Prostate gland (tissue), 2 donors: ENCODE results near the gene PPP1R14C. TPM values are rescaled to one million over a fixed set of nuclear protein-coding genes. Genes with fewer than 3 reads are reported as not detected.

Experiments
- DNase-seq: peaks from one replicate; pipeline ENCODE4 v3.0.0-alpha.2; 2019; ENCODE audit warnings: low spot score
- H3K27ac ChIP-seq, 2 donors: fragments of 200-600 bp; sonication (generic); 2 replicates each; pipeline ENCODE4 v1.5.1; 2017 to 2019
- H3K27me3 ChIP-seq: fragments of 200-600 bp; sonication (generic); replicated peaks from 2 replicates; pipeline ENCODE4 v1.5.1; 2019; ENCODE audit not compliant: insufficient read depth
- H3K36me3 ChIP-seq, 2 donors: fragments of 200-600 bp; sonication (generic); 1 replicate in 1 of 2; 2 replicates in 1 of 2; pipeline versions ENCODE4 v1.5.1 to v1.8.1; 2017 to 2019
- H3K4me1 ChIP-seq: fragments of 200-600 bp; sonication (generic); replicated peaks from 2 replicates; pipeline ENCODE4 v1.5.1; 2019
- H3K4me3 ChIP-seq, 2 donors: fragments of 200-600 bp; sonication (generic); 2 replicates each; pipeline ENCODE4 v1.5.1; 2017 to 2019
- H3K9me3 ChIP-seq: fragments of 200-600 bp; sonication (generic); 2 replicates; pipeline ENCODE4 v1.5.1; 2017
- POLR2A ChIP-seq: fragments of 450-650 bp; IDR thresholded peaks from one replicate; pipeline ENCODE4 v1.6.1; 2016; ENCODE audit warnings: antibody characterized with exemption, mild to moderate bottlenecking
- POLR2AphosphoS5 ChIP-seq: sonication (generic); formaldehyde crosslinking; IDR thresholded peaks from one replicate; pipeline ENCODE4 v1.6.1; 2017; ENCODE audit warnings: antibody characterized with exemption
- WGBS: methylation state at CpG from one replicate; pipeline ENCODE4 v1.1.5; 2018; 5-methylcytosine and 5-hydroxymethylcytosine counted together
- intact Hi-C: fragments of 100-400 bp; cut with DNase I; formaldehyde crosslinking; loops from one replicate; pipeline ENCODE4 v1.14.2; 2022
- total RNA-seq, 2 donors: library from RNA; depleted of rRNA; stranded (reverse); fragments of >200 nt; gene quantifications; one replicate each; pipeline ENCODE4 v1.1.0, GENCODE V29; 2016
- TF ChIP-seq, protein P1 (sequence below), 4 experiments: fragments of 200-600 bp in 2 of 4; fragments of 450-650 bp in 2 of 4; sonication (generic) in 2 of 4; IDR thresholded peaks; 1 replicate in 3 of 4; 2 replicates in 1 of 4; pipeline ENCODE4 v1.5.1; 2016 to 2019; ENCODE audit warnings: antibody characterized with exemption in 4 of 4, mild to moderate bottlenecking in 2 of 4, moderate library complexity in 2 of 4

The PPP1R14C gene
- total RNA-seq, 2 donors from 2014 or later = 3.4 to 14.8 TPM

DNA sequence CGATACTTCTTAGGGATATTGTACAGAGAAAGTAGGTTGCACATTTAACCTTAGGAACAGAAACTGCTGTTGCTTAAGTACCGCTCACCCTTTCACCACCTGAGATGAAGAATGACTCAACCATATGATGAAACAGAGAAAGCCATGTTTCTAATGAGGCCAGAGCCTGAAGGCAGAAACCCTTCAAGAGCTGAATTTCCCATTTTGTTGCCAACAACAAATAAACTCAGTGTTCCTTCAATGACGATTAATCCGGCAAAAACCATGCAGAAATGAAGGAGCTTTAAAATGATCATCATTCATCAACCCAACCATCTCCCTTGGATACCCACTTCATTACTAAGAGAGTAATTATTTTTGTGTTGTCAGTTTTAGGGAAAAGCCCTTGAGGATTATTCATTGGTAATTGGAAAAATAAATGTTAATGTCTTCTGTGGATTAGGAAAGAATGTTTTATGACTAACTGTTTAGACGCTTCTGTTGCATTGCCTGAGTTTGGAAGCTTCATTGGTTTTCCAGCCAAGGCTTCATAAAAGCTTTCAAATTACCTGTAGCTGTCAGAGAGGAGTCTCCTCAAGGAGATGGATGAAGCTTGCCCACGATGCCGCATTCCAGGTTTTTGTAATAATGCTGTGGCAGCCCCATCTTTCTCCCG, 113.9 kb downstream of the PPP1R14C start:
- Histone ChIP-seq H3K9me3 (no peaks in the 10 kb centered on the region), H3K27ac (no peak overlapping the region), H3K36me3 (no peaks in the 10 kb centered on the region), H3K4me3 (no peak overlapping the region), H3K27me3 (no peaks in the 10 kb centered on the region), H3K4me1 (no peaks in the 10 kb centered on the region)
- DNase-seq = no peak
- TF ChIP-seq, protein P1, sequence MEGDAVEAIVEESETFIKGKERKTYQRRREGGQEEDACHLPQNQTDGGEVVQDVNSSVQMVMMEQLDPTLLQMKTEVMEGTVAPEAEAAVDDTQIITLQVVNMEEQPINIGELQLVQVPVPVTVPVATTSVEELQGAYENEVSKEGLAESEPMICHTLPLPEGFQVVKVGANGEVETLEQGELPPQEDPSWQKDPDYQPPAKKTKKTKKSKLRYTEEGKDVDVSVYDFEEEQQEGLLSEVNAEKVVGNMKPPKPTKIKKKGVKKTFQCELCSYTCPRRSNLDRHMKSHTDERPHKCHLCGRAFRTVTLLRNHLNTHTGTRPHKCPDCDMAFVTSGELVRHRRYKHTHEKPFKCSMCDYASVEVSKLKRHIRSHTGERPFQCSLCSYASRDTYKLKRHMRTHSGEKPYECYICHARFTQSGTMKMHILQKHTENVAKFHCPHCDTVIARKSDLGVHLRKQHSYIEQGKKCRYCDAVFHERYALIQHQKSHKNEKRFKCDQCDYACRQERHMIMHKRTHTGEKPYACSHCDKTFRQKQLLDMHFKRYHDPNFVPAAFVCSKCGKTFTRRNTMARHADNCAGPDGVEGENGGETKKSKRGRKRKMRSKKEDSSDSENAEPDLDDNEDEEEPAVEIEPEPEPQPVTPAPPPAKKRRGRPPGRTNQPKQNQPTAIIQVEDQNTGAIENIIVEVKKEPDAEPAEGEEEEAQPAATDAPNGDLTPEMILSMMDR (IDR thresholded peaks at IDR 0.05) = no peak
- no peak for TF ChIP-seq POLR2A
- no peak for TF ChIP-seq POLR2AphosphoS5
- intact Hi-C loops = no loop called here
- WGBS = 76% methylated on average over 8 of the region's 8 CpGs

DNA sequence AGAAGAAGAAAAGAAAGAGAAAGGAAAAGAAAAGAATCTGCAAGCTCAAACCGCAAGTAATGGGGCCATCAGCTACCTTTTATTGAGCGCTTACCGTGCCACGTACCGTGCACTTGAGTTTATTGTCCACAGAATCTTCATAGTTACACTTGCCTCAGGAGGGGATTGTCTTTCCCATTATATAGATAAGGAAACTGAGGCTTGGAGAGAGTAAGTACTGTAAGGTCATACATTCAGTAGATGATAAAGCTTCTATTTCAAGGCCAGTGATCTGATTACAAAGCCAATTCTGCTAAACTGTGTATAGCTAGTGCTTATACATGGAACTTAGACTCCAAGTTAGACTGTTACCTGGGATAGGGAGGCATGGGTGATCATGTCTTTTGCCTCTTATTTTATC, 115.5 kb downstream of the PPP1R14C start:
- H3K9me3 ChIP-seq = no peaks in the 10 kb centered on the region
- intact Hi-C loops = no loop called here
- no peak overlapping the region for H3K4me3 ChIP-seq
- no peak for DNase-seq
- H3K4me1 ChIP-seq = no peaks in the 10 kb centered on the region
- no peaks in the 10 kb centered on the region for H3K27me3 ChIP-seq
- H3K27ac ChIP-seq = no peak overlapping the region
- WGBS = 98% methylated on average over 5 of the region's 5 CpGs
- no peaks in the 10 kb centered on the region for H3K36me3 ChIP-seq
- TF ChIP-seq, protein P1 (IDR thresholded peaks at IDR 0.05) = no peak
- TF ChIP-seq POLR2AphosphoS5 (no peak), POLR2A (no peak)

GRCh38 chr6:150260931-150261330, 118.1 kb downstream of the PPP1R14C start:
- H3K27ac ChIP-seq = no peak overlapping the region
- H3K4me3 ChIP-seq = no peak overlapping the region
- no peaks in the 10 kb centered on the region for H3K4me1 ChIP-seq
- DNase-seq = no peak
- 93% methylated on average over 2 of the region's 2 CpGs for WGBS
- no peaks in the 10 kb centered on the region for H3K36me3 ChIP-seq
- no peaks in the 10 kb centered on the region for H3K9me3 ChIP-seq
- intact Hi-C loops = no loop called here
- TF ChIP-seq POLR2AphosphoS5 (no peak), POLR2A (no peak)
- TF ChIP-seq, protein P1 (IDR thresholded peaks at IDR 0.05) = no peak
- H3K27me3 ChIP-seq = no peaks in the 10 kb centered on the region

DNA sequence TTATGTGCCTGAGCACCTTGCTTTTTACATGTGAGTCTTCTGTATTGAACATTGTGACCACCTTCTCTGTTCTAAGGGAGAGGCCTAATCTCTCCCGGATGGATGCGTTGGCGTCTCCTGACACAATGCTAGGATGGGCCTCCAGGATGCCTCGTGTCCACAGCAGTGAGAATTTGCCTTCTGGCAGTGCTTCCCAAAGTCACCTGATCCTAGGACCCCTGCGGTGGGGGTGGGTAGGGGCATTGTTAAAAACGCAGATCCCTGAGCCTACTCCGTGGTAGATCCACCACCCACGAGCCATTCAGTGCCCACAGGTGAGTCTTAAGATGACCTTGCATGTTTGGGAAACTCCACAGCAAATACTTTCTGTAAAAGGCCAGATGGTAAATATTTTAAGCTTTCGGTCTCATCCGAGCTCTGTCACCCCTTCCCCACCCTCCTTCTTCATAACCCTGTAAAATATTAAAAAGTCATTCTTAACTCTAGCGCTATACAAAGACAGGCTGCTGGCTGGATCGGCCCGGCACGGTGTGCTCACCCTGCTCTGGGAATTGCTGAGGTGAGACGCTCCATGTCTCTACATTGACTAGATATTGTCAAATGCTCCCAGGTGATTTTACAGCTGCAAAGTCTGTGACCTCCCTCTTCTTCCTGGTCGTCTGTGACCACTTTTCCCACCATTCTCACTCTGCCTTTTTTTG, 119.3 kb downstream of the PPP1R14C start:
- Histone ChIP-seq H3K4me3 (no peak overlapping the region), H3K4me1 (no peaks in the 10 kb centered on the region), H3K9me3 (no peaks in the 10 kb centered on the region), H3K27me3 (no peaks in the 10 kb centered on the region), H3K27ac (no peak overlapping the region), H3K36me3 (no peaks in the 10 kb centered on the region)
- no peak for DNase-seq
- no peak for TF ChIP-seq POLR2AphosphoS5
- no peak for TF ChIP-seq POLR2A
- TF ChIP-seq, protein P1 (IDR thresholded peaks at IDR 0.05) = no peak
- intact Hi-C loops = no loop called here
- WGBS = 84% methylated on average over 16 of the region's 16 CpGs
